ENCODE results near the gene CATSPERB. TPM values are rescaled to one million over a fixed set of nuclear protein-coding genes. Genes with fewer than 3 reads are reported as not detected.

Gene CATSPERB
- total and polyA plus RNA-seq, 2 of the 8 experiments (the other 6 are each of a cell fraction or from before 2014, with no cell fraction given), result 0.11 to 0.30 TPM

- no peak overlapping the region for H3K4me3 ChIP-seq (ENCODE audit: extremely low read depth in 1 of 4, insufficient read depth in 2 of 4, low read depth in 3 of 4, low read length in 4 of 4)
- H3K27ac ChIP-seq (ENCODE audit: low read depth, low read length), result no peak overlapping the region
- H4K91ac ChIP-seq (replicated peaks; ENCODE audit: insufficient read length, low read length), result no peak overlapping the region
- no peak overlapping the region for H2BK5ac ChIP-seq (ENCODE audit: low read depth, low read length)
- no peak overlapping the region for H2BK20ac ChIP-seq (ENCODE audit: low read length)
- no peak overlapping the region for H3K4ac ChIP-seq (replicated peaks; ENCODE audit: insufficient read length, low read depth, low read length)
- CTCF ChIA-PET (ENCODE audit: partially characterized antibody), result no interaction called here
- H3K9me3 ChIP-seq (ENCODE audit: insufficient read depth in 2 of 2, low read depth in 1 of 2, low read length in 1 of 2), result 0 out of 4 replicates have a peak, but pooled peaks cover 0 to 2% of the 10 kb centered on the region in 2 experiments
- no peaks in the 10 kb centered on the region for H3K36me3 ChIP-seq (ENCODE audit: control insufficient read depth in 2 of 4, insufficient read depth in 4 of 4, low read length in 3 of 4)
- no peak overlapping the region for H2BK12ac ChIP-seq (ENCODE audit: low read depth, low read length)
- H3K23me2 ChIP-seq (ENCODE audit: low read depth, low read length), result no peaks in the 10 kb centered on the region
- H3K79me2 ChIP-seq (ENCODE audit: control insufficient read depth in 1 of 2, insufficient read depth in 2 of 2, low read length in 2 of 2), result no peaks in the 10 kb centered on the region
- H3K27me3 ChIP-seq (replicated peaks in 1 of 4; ENCODE audit: control insufficient read depth in 3 of 4, extremely low read depth in 1 of 4, insufficient read depth in 3 of 4, low read length in 3 of 4), result no peaks in the 10 kb centered on the region
- no peak overlapping the region for H2BK120ac ChIP-seq (replicated peaks; ENCODE audit: low read depth, low read length)
- H2BK15ac ChIP-seq (ENCODE audit: low read length), result no peak overlapping the region
- no peaks in the 10 kb centered on the region; a peak in 1 of 7 replicates for H3K4me1 ChIP-seq (replicated peaks in 1 of 4; ENCODE audit: control insufficient read depth in 3 of 4, insufficient read depth in 4 of 4, low read length in 3 of 4)
- H3K4me2 ChIP-seq (ENCODE audit: insufficient read depth in 1 of 2, low read depth in 2 of 2, low read length in 2 of 2), result no peak overlapping the region
- no peaks in the 10 kb centered on the region for H4K20me1 ChIP-seq (replicated peaks in 1 of 2; ENCODE audit: control insufficient read depth in 1 of 2, insufficient read depth in 2 of 2, low read length in 2 of 2)
- 92% methylated on average over 2 of the region's 2 CpGs; no CpG with 5 or more reads in 1 of the 2 experiments for WGBS, 2 experiments (ENCODE audit: extremely low coverage in 1 of 2, insufficient coverage in 1 of 2, insufficient read length in 1 of 2, insufficient replicate concordance in 2 of 2, low coverage in 1 of 2, low lambda C conversion rate in 2 of 2, missing lambda C conversion rate in 1 of 2)
- no peak overlapping the region for H3K23ac ChIP-seq (ENCODE audit: insufficient read length)
- no peak overlapping the region for H2AK5ac ChIP-seq (ENCODE audit: low read depth, low read length)
- TF ChIP-seq JUN (IDR thresholded peaks at IDR 0.05; ENCODE audit: low read depth, low read length), result no peak
- no peak for TF ChIP-seq E2F6 (IDR thresholded peaks at IDR 0.05)
- no peak for TF ChIP-seq NANOG (IDR thresholded peaks at IDR 0.05; ENCODE audit: insufficient read depth, low read depth, low read length, poor library complexity, severe bottlenecking)
- no peak for TF ChIP-seq CREB1 (IDR thresholded peaks at IDR 0.05)
- no peak for TF ChIP-seq POLR2A (IDR thresholded peaks at IDR 0.05; ENCODE audit: control extremely low read depth in 1 of 2, low read depth in 2 of 2, low read length in 2 of 2)
- TF ChIP-seq ATF2 (IDR thresholded peaks at IDR 0.05; ENCODE audit: low read length), result no peak
- no peak for TF ChIP-seq RFX5 (IDR thresholded peaks at IDR 0.05; ENCODE audit: borderline replicate concordance, low read depth, low read length)
- DNase-seq (ENCODE audit: low read depth in 1 of 2, low spot score in 2 of 2) (no peak), FAIRE-seq (no peak)
- H4K8ac ChIP-seq (ENCODE audit: extremely low read depth, insufficient read depth, low read length), result no peak overlapping the region
- no peak overlapping the region for H3K18ac ChIP-seq (ENCODE audit: extremely low read depth, low read length)
- H3K9ac ChIP-seq (replicated peaks in 1 of 4; ENCODE audit: extremely low read depth in 1 of 4, low read depth in 3 of 4, low read length in 3 of 4), result no peak overlapping the region
- H4K5ac ChIP-seq (ENCODE audit: insufficient read length, low read depth, low read length), result no peak overlapping the region
- no peaks in the 10 kb centered on the region for H3K79me1 ChIP-seq (ENCODE audit: low read depth, low read length)
- no peak overlapping the region for H2AFZ ChIP-seq (ENCODE audit: low read length)
- no peak overlapping the region for H3K14ac ChIP-seq (ENCODE audit: insufficient read length)
- POLR2A ChIA-PET (ENCODE audit: partially characterized antibody), result no interaction called here
- no peak overlapping the region for H3K56ac ChIP-seq (replicated peaks; ENCODE audit: insufficient read length, low read depth, low read length)
Observed at GRCh38 chr14:91748049-91748448, 16.2 kb upstream of the CATSPERB start.

All from H1 (cell line).